Neutrophil (primary cell): ENCODE results near the gene SEC62.

Experiments
- H3K27ac ChIP-seq: fragments of 200-600 bp; sonication (generic); 2 replicates; pipeline ENCODE4 v1.5.1; 2016; ENCODE audit warnings: mild to moderate bottlenecking, moderate library complexity
- H3K27me3 ChIP-seq: fragments of 200-600 bp; sonication (generic); 2 replicates; pipeline ENCODE4 v1.6.0; 2016; ENCODE audit warnings: mild to moderate bottlenecking
- H3K36me3 ChIP-seq: fragments of 200-600 bp; sonication (generic); 2 replicates; pipeline ENCODE4 v1.5.1; 2017
- H3K4me1 ChIP-seq, 2 experiments: fragments of 200-600 bp in 1 of 2; sonication (generic) in 1 of 2; 1 replicate in 1 of 2; 2 replicates in 1 of 2; pipeline versions ENCODE4 v1.5.1 to v1.6.1; 2013 to 2016; ENCODE audit warnings: low read depth in 1 of 2, low read length in 1 of 2, mild to moderate bottlenecking in 1 of 2, moderate library complexity in 1 of 2; ENCODE audit not compliant: control insufficient read depth in 1 of 2, insufficient read depth in 1 of 2
- H3K4me3 ChIP-seq, 2 experiments: fragments of 200-600 bp in 1 of 2; sonication (generic) in 1 of 2; 1 replicate in 1 of 2; 2 replicates in 1 of 2; pipeline ENCODE4 v1.5.1; 2013 to 2016; ENCODE audit warnings: low read depth in 1 of 2, low read length in 1 of 2, mild to moderate bottlenecking in 1 of 2, moderate library complexity in 1 of 2
- H3K9me3 ChIP-seq: fragments of 200-600 bp; sonication (generic); 2 replicates; pipeline ENCODE4 v1.5.1; 2016
- TF ChIP-seq, protein P1 (sequence below): fragments of 200-600 bp; sonication (generic); IDR thresholded peaks from 2 replicates; pipeline ENCODE4 v1.5.1; 2016; ENCODE audit warnings: antibody characterized with exemption

The SEC62 gene

DNA sequence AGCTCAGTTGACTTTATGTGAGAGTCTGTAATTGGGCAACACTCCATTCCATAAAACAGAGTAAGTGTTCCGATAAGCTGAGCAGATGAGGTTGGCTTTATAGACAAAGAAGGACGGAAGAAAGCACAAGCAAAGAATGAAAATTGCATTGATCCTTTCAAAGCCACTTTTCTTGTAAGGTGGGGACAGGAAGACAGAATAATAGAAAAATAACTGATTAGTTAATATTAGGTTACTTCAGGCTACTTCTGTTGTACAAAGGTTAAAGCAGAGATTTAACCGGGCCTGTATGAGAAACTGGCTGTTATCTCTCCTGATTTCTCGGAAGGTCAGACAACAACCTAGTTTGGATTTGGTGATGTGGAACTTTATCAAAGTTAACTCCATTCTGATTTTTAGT lies 55.7 kb downstream of the SEC62 start:
- Histone ChIP-seq H3K27me3 (no peaks in the 10 kb centered on the region), H3K36me3 (no peaks in the 10 kb centered on the region), H3K9me3 (no peaks in the 10 kb centered on the region), H3K4me3 (no peak overlapping the region), H3K27ac (no peak overlapping the region), H3K4me1 (peaks cover 48 to 51% of the 10 kb centered on the region in 2 experiments)
- TF ChIP-seq, protein P1, sequence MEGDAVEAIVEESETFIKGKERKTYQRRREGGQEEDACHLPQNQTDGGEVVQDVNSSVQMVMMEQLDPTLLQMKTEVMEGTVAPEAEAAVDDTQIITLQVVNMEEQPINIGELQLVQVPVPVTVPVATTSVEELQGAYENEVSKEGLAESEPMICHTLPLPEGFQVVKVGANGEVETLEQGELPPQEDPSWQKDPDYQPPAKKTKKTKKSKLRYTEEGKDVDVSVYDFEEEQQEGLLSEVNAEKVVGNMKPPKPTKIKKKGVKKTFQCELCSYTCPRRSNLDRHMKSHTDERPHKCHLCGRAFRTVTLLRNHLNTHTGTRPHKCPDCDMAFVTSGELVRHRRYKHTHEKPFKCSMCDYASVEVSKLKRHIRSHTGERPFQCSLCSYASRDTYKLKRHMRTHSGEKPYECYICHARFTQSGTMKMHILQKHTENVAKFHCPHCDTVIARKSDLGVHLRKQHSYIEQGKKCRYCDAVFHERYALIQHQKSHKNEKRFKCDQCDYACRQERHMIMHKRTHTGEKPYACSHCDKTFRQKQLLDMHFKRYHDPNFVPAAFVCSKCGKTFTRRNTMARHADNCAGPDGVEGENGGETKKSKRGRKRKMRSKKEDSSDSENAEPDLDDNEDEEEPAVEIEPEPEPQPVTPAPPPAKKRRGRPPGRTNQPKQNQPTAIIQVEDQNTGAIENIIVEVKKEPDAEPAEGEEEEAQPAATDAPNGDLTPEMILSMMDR, result no peak

DNA sequence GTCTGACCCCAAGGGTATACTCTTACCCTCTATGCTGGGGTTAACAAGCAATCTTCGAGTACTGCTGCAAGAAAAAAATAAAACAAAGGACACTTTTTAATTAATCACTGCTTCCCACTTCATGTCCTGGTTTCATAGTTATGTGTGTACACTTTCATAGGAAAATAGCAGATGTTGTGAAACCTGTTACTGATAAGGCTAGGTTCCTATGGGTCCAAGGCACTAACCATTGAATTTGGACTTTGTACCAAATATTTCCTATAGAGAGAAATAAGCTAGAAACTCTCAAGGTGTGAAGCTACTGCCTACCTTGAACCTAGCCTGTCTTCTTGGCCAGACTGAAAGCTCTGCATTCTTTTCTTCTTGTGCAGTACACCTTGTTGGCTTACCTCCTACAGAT lies 56.6 kb downstream of the SEC62 start:
- peak overlapping the region; percentile 18 for H3K27ac ChIP-seq
- no peaks in the 10 kb centered on the region for H3K9me3 ChIP-seq
- peaks cover 56 to 59% of the 10 kb centered on the region in 2 experiments for H3K4me1 ChIP-seq
- no peak overlapping the region for H3K4me3 ChIP-seq
- no peaks in the 10 kb centered on the region for H3K27me3 ChIP-seq
- no peaks in the 10 kb centered on the region for H3K36me3 ChIP-seq
- TF ChIP-seq, protein P1, result no peak

DNA sequence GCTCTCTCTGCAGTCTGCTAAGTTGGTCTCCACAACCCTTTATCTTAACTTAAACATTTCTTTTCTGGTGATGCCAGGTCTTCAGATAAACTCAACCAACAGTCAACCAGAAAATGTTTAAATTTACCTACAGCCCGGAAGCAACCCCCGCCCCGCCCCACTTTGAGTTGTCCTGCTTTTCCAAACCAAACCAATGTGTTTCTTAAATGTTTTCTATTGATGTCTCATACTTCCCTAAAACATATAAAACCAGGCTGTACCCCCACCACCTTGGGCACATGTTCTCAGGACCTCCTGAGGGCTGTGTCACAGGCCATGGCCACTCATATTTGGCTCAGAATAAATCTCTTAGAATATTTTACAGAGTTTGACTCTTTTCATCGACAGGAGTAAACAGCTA lies 58.0 kb downstream of the SEC62 start:
- Histone ChIP-seq H3K9me3 (no peaks in the 10 kb centered on the region), H3K4me3 (peak overlapping the region; percentile 50 to 53), H3K27ac (peak overlapping the region; percentile 90), H3K36me3 (no peaks in the 10 kb centered on the region), H3K4me1 (peaks cover 57 to 59% of the 10 kb centered on the region in 2 experiments), H3K27me3 (no peaks in the 10 kb centered on the region)
- TF ChIP-seq, protein P1, result no peak

DNA sequence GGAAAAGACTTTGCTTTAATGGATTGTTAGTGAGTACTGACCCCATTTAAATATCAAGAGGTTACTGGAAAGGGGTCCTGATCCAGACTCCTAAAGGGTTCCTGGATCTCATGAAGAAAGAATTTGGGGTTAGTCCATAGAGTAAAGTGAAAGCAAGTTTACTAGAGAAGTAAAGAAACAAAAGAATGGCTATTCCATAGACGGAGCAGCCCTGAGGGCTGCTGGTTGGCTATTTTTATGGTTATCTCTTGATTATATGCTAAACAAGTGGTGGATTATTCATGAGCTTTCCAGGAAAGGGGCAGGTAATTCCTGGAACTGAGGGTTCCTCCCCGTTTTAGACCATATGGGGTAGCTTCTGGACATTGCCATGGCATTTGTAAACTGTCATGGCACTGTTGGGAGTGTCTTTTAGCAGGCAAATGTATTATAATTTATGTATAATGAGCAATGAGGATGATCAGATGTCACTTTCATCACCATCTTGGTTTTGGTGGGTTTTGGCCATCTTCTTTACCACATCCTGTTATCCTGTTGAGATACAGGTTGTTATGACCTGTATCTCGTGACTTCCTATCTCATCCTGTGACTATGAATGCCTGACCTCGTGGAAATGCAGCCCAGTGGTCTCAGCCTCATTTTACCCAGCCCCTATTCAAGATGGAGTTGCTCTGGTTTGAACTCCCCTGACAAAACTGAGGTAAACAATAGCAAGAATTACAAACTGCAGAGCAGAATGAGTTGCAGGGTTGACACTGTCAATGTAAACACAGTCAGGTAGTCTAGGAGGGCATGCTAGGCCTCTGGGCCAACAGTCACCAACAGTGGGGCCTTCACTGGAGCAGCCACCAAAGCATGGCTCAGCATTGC lies 60.9 kb downstream of the SEC62 start:
- TF ChIP-seq, protein P1, result no peak
- peaks cover 57% of the 10 kb centered on the region in 2 experiments for H3K4me1 ChIP-seq
- H3K27ac ChIP-seq, result peak overlapping the region; percentile 90
- H3K36me3 ChIP-seq, result no peaks in the 10 kb centered on the region
- H3K9me3 ChIP-seq, result no peaks in the 10 kb centered on the region
- no peaks in the 10 kb centered on the region for H3K27me3 ChIP-seq
- H3K4me3 ChIP-seq, result no peak overlapping the region

DNA sequence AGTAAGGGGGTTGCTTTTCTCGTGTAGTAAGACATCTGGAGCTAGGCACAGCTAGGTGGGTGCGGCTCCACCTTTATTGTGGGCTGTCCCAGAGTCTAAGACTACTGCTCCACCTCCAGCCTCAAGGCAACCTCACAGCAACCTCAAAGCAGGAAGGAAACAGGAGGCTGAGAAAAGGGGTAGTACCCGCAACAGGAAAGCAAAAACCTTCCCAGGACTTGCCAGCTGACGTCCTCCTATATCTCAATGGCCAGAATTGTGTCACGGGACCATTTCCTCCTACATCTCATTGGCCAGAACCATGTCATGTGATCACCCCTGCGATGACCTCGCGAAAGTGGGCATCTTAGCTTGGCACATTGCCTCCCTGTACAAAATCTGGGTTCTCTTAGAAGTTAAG lies 66.9 kb downstream of the SEC62 start:
- H3K27me3 ChIP-seq, result no peaks in the 10 kb centered on the region

More for the DNA sequence above, 66.9 kb downstream of the SEC62 start:
- Histone ChIP-seq H3K36me3 (no peaks in the 10 kb centered on the region), H3K9me3 (no peaks in the 10 kb centered on the region), H3K4me3 (peak overlapping the region in 1 of 2 experiments; percentile 11), H3K4me1 (peaks cover 33% of the 10 kb centered on the region in 2 experiments), H3K27ac (peak overlapping the region; percentile 88)
- TF ChIP-seq, protein P1, result peak; percentile 33
